Hippocampal formation (tissue), 2 donors: Measurements from ENCODE around the gene KLHL3.

Experiments used
- DNase-seq, 2 donors: peaks; one replicate each; lab custom pipeline; 2025; lab: John Stamatoyannopoulos, UW

The KLHL3 gene

DNA sequence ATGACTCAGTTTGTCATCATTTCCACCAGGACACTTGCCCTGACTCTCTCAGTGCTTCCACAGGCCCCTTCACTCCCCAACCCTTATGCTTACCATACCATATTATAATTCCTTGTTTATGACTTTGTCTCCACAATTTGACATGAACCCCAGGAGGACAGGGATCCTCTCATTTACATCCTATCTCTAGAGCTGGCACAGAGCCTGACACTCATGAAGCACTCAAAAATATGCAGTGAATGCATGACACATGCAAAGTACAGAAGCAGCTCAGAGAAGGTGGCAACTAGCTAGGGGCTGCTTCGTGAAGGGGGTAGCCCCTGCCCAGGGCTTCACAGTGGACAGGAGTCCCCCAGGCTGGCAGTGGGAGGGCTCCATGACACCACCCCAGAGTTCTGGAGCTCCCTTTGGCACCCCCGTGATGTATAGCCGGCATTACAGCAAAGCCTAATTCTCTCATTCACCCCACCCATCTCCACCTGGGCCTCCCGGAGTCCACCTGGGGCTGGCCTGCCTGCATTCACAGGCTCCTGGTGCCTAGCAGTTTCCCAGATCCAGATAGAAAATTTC is 124.8 kb downstream of the KLHL3 start:
- DNase-seq = no peak

DNA sequence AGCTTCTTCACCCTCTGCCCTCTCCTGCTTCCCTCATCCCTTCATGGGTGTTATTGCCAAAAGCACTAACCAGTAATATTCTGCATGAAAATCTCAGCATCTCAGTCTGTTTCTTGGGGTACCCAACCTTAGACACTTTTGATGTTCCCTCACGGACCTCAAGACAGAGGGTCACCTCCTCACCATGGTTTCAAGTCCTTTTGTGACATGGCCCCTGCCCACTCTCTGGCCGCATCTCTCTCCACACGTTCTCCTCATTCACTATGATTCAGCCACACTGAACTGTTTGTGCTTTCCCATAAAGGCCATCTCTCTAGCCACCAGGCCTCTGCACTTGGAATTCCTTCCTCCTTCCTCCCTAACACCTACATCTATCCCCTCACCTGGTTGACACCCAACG is 125.3 kb downstream of the KLHL3 start:
- no peak for DNase-seq

DNA sequence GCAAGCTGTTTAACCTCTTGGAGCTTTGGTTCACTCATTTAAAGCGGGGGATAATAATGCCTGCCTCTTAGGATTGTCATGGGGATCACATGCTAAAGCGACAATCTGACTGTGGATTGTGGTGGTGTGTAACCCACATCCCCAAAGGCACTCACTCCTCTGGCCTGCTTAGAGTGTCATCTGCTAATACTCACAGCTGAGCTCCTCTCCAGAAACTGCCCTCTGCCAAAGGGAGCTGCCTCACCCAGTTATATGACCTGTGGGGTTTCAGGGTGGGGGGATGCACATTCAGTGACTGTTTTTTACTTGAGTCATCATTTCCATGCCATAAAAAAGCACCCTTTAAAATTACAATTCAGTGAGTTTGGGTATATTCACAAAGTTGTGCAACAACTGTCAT is 126.8 kb downstream of the KLHL3 start:
- no peak for DNase-seq

DNA sequence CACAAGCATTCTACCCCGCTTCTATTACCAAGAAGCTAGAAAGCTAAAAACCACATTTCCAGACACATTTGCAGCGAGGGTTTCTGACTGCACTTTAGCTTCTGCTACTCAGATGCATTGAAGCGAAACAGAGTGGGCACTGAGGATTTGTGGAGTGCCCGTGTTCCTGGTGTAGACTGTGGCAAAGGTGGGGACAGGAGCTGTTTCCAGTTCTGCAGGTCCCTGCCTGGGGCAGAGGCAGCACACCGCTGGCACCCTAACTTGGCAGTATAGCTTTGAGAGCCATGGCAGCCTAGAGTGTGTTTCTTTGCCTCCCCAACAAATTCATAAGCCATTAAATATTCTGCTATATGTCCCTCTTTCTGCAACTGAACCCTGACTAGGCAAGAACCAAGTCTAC is 128.1 kb downstream of the KLHL3 start:
- DNase-seq = no peak

DNA sequence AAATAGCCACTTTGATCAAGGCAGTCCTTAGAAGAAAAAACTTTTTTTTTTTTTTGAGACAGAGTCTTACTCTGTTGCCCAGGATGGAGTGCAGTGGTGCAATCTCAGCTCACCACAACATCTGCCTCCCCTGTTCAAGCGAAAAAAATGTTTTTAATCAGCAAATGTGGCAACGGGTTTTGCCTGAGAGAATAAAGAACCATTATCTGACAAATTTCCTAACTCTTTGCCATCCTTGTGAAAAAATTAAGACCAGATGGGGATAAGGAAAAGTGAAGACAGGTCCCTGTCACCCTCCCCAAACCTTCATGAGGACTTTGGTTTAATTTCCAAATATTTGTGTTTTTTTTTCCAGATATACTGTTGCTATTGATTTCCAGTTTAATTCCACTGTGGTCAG is 129.5 kb downstream of the KLHL3 start:
- DNase-seq = no peak

DNA sequence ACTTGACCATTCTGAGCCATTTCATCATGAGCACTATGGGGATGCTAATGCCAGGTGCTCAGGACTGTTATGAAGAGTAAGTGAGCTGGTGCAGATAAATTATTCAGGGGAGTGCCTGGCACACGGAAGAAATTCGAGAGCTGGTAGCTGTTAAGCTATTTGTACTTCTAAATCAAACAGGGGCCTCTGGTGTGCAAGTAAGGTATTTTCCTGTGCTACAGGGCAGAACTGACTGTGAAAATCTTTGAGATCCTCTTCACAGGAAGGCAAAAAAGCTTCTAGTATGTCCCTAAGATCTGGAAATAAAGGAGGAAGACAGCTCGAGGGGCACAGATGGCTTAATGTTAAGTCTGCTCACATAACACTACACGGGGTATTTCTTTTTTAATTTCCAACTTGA is 130.5 kb downstream of the KLHL3 start:
- DNase-seq = peak in 1 of 2 donors; percentile 43

DNA sequence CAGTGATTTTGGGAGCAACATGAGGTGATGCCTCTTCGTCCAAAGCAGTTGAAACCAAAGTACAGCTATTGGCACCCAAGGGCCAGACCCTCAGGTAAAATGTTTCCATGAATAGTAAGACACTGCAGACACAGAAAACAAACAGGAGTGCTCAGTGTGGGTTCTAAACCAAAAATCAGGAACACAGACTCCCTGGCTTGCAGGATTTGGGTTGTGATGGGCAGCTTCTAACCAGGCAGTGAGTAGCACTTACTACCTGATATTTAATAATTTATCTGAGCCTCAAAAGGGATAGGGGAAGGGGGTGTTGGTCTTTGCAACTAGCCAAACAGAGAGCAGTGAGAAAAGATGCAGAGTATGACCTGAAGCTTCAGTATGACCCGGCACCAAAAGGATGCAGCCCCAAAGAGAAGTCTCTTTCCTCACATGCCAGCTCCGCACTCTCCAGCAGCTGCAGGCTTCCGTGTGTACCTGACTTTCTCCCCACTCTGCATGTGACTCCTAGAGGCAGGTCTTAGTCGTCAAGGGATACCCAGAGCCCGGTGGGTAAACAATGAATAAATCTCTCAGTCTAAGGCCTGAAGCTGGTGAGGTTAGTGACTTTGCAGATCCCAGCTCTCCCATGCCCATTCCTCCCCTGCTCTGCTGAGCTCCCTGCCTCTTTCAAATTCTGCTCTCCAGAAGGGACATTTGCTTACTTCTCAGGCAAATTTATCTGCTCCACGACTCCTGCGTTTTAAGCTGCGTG is 131.4 kb downstream of the KLHL3 start:
- no peak for DNase-seq

DNA sequence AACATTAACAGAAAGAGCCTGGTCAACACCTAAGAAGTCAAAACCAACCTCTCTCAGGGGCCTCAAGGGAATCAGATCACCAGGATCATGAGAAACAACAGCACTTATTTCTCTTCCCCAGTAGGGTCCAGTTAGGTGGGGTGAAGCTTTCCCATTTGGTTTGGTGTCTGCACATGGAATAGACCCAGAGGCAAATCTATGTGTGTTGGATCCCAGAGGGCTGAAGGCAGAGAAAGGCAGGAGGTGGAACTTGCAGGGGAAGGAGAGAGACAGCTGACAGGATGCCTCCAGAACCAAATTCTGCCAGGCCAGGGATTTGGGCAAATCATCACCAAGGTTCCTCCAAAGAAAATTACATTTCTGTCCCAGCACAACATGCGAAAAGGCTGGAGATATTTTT is 132.0 kb downstream of the KLHL3 start:
- DNase-seq = no peak

DNA sequence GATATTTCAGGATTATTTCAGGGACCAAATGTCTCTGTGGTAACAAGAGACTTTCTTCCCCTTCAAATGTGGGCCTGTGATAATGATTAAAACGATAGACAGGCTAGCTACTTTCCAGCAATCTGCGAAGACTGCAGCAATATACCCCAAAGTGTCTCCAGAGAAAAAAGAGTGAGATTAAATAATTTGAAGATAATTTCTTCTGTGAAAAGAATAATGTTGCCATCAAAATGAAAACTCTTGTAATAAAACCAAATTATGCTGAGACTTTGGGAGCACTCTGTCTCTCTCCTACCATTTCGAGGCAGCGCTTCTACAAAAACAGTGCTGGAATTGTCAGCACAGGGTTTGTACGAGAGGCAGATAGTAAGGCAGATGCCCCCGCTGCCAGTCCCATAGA is 132.5 kb downstream of the KLHL3 start:
- DNase-seq = no peak

DNA sequence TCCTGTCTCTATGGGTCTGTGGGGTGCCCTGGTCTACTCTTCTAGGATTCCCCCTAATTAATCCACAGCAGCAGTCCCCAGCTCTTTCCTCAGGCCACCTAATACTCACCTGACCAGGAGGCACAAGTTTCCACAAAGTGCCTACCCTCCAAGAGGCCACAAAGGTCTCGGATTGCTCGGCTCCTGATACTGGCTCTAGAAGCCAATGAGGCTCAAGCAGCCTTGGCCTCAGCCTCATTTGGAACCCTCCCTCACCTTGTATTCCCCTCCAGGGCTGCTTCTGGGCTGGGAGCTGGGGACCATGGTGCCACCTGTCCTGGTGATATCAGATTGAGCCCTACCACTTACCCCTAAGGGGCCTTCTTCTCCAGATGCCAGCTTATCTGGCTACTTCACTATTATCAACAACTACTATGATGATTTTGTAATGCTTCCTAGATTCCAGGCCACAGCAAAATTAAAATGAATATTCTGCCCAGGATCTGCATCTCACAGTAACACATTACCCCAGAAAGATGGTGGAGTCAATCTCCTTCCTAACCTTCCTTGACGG is 133.1 kb downstream of the KLHL3 start:
- no peak for DNase-seq

DNA sequence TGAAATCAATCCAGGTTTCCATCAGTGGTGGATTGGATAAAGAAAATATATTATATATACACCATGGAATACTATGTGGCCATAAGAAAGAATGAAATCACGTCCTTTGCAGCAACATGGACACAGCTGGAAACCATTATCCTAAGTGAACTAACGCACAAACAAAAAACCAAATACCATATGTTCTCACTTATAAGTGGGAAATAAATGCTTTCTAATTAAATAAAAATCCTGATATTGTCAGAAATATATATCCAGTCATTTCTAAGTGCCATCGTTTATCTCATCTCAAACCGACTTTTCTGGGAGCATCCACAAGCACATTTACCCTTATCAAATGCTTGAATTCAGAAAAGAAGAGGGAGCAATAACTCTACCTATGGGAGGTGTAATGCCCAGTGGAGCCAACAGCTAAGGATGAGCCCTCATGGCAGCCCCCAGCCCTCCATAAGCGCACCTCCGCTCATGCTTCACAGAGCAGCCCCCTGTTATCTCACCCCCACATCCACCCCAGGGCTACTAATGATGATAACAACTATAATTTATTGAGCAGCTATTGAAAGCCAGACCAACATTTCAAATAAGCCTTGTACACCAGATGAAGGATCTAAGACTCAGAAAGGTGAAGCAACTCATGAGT is 135.0 kb downstream of the KLHL3 start:
- no peak for DNase-seq

DNA sequence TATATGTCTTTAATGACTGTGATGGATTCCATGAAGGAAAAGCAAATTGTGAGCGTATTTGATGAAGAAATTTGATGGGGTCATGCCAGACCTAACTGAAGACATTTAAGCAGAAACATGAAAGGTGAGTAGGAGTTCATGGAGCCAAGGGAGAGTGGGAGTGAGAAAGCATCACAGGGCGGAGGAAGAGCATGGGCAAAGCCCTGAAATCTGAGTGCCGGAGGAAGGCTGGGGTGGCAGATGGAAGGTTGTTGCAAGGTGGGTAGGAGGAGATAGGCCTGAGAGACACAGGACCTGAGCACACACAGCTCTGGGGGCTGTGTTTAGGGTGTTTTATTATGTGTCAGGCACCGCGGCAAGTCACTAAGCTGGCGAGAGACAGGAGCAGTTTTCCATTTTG is 136.4 kb downstream of the KLHL3 start:
- DNase-seq = no peak

DNA sequence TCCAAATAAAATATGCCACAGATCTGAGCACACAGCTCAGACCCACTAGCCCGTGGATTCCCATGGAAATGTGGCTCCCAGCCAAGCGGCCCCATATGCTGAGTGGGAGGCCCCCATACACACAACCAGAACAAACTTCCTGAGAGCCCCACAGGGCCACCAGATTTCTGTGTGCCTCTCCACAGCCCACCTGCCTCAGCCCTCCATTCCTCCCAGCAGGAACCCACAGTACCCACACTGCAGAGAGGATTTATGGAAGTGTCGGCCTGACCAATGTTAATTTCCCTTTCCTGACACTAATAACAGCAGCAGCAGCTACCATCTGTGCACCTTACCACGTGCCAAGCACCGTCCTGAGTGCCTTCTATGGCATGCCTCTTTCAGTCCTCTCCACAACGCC is 137.5 kb downstream of the KLHL3 start:
- no peak for DNase-seq

DNA sequence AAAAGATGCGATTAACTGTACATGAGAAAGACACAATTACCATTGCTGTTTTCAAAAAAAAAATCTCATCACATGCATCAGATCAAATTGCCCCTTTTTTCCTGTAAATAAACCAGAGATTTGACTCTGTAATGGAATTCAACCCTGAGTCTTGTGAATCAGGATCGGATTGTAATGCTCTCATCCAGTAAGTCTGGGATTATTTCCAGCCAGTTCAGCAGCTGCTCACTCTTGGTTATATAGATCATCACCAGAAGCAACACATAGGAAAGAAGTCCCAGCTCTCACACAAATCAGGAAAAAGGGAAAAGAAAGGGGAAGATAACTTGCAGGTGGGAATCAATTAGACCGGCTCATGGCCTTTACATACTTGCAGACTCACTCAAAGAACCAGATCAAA is 138.9 kb downstream of the KLHL3 start:
- DNase-seq = no peak

DNA sequence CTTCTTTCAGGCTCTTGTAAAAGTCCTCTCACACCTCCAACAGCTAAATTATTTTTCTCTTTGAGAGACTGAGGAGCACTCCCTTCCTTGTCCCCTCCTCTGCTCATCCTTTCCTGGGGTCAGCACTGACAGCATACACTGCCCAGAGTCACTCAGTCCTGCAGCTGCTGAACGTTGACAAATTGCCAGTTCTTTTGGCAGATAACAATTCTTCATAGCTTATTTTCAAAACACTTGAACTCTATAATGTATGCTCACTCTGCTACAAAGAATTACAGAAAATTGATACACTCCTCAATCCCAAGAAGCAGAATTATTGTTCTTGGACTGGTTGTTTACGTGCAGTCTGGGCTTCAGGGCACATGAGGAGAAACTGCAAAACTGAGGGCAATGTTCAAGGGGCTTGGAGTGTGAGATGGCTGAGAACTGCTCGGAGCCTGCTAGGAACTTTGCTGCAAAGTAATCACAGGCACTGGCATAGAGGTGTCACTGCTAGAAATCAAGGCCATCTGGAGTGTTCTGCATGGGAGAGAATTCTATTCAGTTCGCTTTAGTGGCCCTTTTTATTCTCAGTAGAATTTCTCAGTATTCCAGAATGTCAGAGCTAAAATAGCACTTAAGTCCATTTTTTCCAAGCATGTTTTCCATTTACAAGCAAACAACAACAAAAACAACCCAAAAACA is 140.4 kb downstream of the KLHL3 start:
- DNase-seq = no peak

DNA sequence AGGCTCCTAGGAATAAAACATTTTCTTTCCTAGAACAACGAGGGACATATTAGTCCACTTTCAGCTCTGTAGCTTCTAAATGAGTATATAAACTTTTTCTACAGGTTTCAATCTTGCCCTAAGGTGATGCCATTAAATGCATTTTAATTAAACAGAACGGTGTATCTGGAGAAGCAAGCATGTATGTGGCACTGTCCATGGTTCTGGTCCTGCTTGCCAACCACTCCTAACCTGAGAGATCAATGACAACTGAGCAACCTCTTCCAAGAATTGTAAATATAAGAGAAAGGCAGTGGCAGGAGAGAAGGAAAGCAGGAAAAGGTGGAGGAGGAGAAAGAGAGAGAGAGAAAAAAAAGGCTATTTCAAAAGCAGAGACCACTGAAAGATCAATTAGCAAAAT is 141.2 kb downstream of the KLHL3 start:
- DNase-seq = no peak

DNA sequence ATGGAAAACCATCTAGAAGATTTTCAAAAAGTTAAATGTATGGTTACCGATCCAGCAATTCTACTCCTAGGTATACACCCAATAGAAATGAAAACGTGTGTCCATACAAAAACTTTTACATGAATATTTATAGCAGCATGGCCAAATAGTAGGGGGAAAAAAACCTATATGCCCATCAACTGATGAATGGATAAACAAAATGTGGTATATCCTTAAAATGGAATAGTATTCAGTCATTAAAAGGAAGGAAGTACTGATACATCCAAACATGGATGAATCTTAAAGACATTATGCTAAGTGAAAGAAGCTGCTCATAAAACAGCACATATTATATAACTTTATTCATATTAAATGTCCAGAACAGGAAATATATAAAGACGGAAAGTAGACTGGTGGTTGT is 143.6 kb downstream of the KLHL3 start:
- DNase-seq = no peak

DNA sequence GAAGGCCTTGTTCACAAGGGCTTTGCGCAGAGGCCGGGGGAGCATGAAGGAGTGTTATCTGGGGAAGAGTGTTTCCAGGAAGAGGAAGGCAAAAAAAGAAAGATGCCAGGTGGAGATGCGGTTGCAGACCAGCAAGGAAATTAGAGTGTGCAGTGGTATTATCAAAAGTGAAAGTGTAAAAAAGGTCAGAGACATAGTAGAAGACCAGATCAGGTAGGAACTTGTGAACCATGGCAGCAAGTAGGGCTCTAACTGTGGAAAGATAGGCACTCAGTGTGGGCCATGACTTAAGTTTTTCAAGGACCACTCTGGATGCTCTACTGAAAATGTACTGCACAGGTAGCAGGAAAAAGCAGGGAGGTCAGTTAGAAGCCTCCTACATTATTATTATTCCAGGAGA is 146.7 kb downstream of the KLHL3 start:
- DNase-seq = no peak

DNA sequence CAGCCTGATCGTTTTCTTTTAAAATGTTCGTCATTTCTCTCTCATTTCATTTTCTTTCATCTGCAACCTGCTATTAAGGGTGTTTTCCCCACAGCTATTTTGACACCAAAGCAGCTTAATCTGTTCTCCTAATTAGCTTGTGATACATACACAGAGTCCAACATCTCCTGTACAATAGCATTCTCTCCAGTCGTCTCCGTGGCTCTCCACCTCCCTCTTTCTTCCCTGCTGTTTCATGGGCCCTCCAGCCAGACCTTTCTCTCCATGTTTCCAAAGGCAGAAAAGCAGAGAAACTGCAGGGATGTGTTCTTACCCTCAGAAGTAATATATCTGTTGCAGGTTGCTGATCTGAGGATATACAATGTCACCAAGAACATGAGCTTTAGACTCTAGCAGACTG is 148.0 kb downstream of the KLHL3 start:
- no peak for DNase-seq

DNA sequence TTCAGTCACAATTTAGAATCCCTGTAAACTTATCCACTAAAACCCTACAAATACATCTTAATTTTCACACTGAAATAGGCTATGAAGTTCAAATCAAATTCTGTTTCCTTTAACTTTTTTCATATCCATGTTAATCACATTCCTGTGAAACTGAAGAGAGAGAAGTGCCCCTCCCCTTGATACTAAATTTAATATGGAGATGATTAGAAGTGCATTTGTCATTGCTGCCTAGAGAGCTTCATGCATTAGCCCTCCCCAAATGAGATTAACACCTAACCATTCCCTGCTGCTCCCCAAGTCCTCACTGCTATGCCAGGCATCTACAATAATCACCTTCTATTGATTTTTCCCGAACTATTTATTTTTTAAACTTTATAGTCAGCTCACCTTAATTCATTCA is 151.6 kb downstream of the KLHL3 start:
- DNase-seq = no peak

DNA sequence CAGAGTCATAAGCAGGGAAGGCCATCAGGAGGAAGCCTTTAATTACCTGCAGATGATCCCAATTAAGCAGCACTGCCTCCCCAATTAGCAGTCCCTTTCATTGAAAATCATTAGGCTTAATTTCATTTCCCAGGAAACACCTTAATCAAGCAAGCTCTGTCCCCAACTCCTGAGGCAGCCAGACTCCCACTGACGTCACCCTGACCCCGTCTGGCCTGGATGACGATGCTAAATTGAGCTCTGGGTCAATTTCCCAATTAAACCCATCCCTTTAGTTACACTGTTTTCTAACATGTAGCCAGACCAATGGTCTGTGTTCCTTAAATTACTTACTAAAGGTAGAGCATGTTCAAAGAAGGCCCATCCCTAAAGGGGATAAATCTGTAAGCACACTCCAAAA is 152.8 kb downstream of the KLHL3 start:
- no peak for DNase-seq

DNA sequence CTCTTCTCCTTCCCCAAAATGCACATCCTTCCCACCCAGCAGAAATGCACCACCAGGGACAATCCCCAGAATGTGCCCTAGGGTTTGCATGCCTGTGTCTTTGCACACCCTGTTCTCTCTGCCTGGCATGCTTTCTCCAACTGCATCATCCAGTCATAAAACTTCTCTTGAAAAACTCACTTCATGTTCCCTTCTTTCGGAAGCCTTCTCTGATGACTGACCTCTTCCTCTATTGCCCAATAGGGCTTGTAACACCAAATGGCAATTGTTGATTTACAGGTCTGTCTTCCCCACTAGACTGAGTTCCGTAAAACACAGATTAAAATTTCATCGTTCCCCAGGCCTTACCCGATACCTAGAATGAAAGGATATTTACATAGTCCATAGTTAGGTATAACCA is 153.7 kb downstream of the KLHL3 start:
- DNase-seq = no peak

DNA sequence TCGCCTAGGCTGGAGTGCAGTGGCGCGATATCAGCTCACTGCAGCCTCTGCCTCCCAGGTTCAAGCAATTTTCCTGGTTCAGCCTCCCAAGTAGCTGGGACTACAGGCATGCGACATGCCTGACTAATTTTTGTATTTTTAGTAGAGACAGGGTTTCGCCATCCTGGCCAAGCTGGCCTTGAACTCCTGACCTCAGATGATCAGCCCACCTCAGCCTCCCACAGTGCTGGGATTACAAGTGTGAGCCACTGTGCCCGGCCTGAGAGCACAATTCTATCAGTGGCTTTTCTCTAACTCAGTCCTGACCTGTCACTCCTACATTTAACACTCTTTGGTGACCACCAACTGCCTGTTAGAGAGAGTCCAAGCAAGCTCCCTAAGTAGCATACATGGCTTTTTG is 154.1 kb downstream of the KLHL3 start:
- DNase-seq = no peak
